Measurements from ENCODE around the gene LAMP2. TPM values are rescaled to one million over a fixed set of nuclear protein-coding genes. Genes with fewer than 3 reads are reported as not detected.

Gene LAMP2
- total and polyA plus RNA-seq, 10 of the 15 experiments (the other 5 are each of a cell fraction or from before 2014, with no cell fraction given), result 21.0 to 48.1 (median 27.3) TPM

DNA sequence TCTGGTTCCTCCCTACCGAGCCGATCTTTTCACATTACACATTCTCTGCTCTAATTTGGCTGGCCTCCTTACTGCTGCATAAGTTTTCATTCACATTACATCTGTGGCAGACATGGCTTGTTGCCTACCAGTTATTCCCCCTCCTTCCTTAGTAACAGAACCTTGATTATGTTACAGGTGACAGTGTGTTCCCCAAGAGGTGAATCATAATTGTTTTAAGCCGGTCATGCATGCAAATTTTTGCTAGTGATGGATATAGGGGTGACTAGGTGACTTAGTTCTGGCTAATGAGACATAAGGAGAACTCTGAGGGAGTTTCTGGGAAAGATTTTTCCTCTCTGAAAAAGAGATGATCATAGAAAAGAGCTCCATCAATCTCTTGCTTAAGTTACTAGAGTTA lies 8.4 kb upstream of the LAMP2 start:
- no peaks in the 10 kb centered on the region for H3K27me3 ChIP-seq (replicated peaks in 1 of 2; ENCODE audit: control insufficient read depth in 2 of 2, insufficient read depth in 2 of 2, low read length in 1 of 2)
- no peaks in the 10 kb centered on the region for H3K36me3 ChIP-seq (ENCODE audit: control insufficient read depth in 2 of 2, insufficient read depth in 2 of 2, low read length in 1 of 2)
- no peak overlapping the region for H3K4me2 ChIP-seq (ENCODE audit: control insufficient read depth, insufficient read depth)
- intact Hi-C loops (cut with micrococcal nuclease; ENCODE audit: unreplicated experiment) (loop anchor here (5.0 kb wide), 1 partner anchor 110 kb away; no protein-coding TSS in a partner anchor), in situ Hi-C loops (cut with MboI) (no loop called here)
- RAD21 ChIA-PET (ENCODE audit: unreplicated experiment), result interaction anchor here (0.7 kb wide), 1 partner anchor 159 kb away, joined by 4 read pairs; no protein-coding TSS in a partner anchor
- no peak for DNase-seq (ENCODE audit: low read depth, low spot score)
- SMC1A ChIA-PET (ENCODE audit: uncharacterized antibody, unreplicated experiment), result interaction anchor here (0.8 to 2.1 kb wide), 5 partner anchors 8 to 263 kb away, joined by 3 to 7 read pairs (median 4); no protein-coding TSS in a partner anchor
- TF ChIP-seq SMC3 (IDR thresholded peaks at IDR 0.05; ENCODE audit: borderline replicate concordance, low read length), result no peak
- TF ChIP-seq MEF2A (IDR thresholded peaks at IDR 0.05; ENCODE audit: insufficient read depth, low read depth, low read length), result no peak
- no peak for TF ChIP-seq KAT2A (conservative IDR thresholded peaks at IDR 0.05; ENCODE audit: control insufficient read depth, low read depth, low read length)
- no peak for TF ChIP-seq PAX8 (IDR thresholded peaks at IDR 0.05)
- TF ChIP-seq WRNIP1 (IDR thresholded peaks at IDR 0.05; ENCODE audit: borderline replicate concordance, low read depth, low read length), result no peak
- no peak for TF ChIP-seq MEF2B (IDR thresholded peaks at IDR 0.05; ENCODE audit: partially characterized antibody, poor library complexity, severe bottlenecking)
- TF ChIP-seq NRF1 (conservative IDR thresholded peaks at IDR 0.05; ENCODE audit: low read depth, low read length), result no peak
- no peak for TF ChIP-seq MTA2 (IDR thresholded peaks at IDR 0.05; ENCODE audit: low read depth)
- POLR2A ChIA-PET, result no interaction called here
- no peaks in the 10 kb centered on the region for H3K4me1 ChIP-seq (ENCODE audit: control insufficient read depth, insufficient read depth, low read length)
- no peaks in the 10 kb centered on the region for H3K9me3 ChIP-seq (replicated peaks; ENCODE audit: control insufficient read depth, insufficient read depth, low read length)
- no peak for ATAC-seq
- no peaks in the 10 kb centered on the region for H3K79me2 ChIP-seq (ENCODE audit: control insufficient read depth, insufficient read depth, low read length)
- 82% methylated on average over 3 of the region's 3 CpGs for WGBS (ENCODE audit: insufficient coverage, insufficient replicate concordance, low lambda C conversion rate, missing lambda C conversion rate)
- CTCF ChIA-PET, result interaction anchor here (0.9 to 1.4 kb wide), 6 partner anchors 18 to 297 kb away, joined by 3 read pairs; no protein-coding TSS in a partner anchor
- no peak overlapping the region for H3K27ac ChIP-seq (ENCODE audit: control insufficient read depth, insufficient read depth)
- H3K9ac ChIP-seq (ENCODE audit: control insufficient read depth, insufficient read depth, low read length), result no peak overlapping the region
- BruUV-seq (replicated peaks), result no TSS peak
- no peak overlapping the region for H2AFZ ChIP-seq (ENCODE audit: control insufficient read depth, low read depth, low read length)
- H3K4me3 ChIP-seq, result no peak overlapping the region
- FAIRE-seq, result no peak
- H4K20me1 ChIP-seq (ENCODE audit: control insufficient read depth, insufficient read depth), result no peaks in the 10 kb centered on the region

DNA sequence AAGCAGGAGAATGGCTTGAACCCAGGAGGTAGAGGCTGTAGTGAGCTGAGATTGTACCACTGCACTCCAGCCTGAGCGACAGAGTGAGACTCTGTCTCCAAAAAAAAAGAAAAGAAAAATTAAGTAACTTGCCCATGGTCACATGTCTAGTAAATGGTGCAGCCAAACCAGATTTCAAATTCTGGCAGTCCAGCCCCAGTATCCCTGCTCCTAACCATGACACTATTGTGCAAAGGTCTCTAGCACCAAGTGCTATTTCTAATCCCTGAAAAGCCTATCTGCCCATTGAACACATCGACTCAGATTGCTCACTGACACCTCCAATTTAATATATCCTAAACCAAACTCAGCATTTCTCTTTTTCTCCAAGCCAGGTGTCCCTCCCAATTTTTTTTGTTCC lies 7.6 kb upstream of the LAMP2 start:
- 21% methylated on average over 2 of the region's 2 CpGs for whole genome bisulfite sequencing (ENCODE audit: insufficient coverage, insufficient replicate concordance, low lambda C conversion rate, missing lambda C conversion rate)
- TF ChIP-seq IKZF2 (IDR thresholded peaks at IDR 0.05) (no peak), EZH2 (IDR thresholded peaks at IDR 0.05; ENCODE audit: borderline replicate concordance, control insufficient read depth, low read depth, low read length) (no peak), TARDBP (IDR thresholded peaks at IDR 0.05; ENCODE audit: borderline replicate concordance) (no peak), MTA3 (IDR thresholded peaks at IDR 0.05; ENCODE audit: borderline replicate concordance, low read length) (no peak), BCL11A (IDR thresholded peaks at IDR 0.05; ENCODE audit: low read depth, low read length) (no peak), GATAD2B (conservative IDR thresholded peaks at IDR 0.05; ENCODE audit: low read depth) (no peak), JUNB (IDR thresholded peaks at IDR 0.05) (no peak), ETV6 (conservative IDR thresholded peaks at IDR 0.05 in 1 of 2, IDR thresholded peaks at IDR 0.05 in 1 of 2; ENCODE audit: borderline replicate concordance in 1 of 2, low read depth in 1 of 2) (no peak), SP1 (IDR thresholded peaks at IDR 0.05; ENCODE audit: low read depth, low read length) (no peak), ZNF207 (IDR thresholded peaks at IDR 0.05; ENCODE audit: borderline replicate concordance) (no peak)

More for the DNA sequence above, 7.6 kb upstream of the LAMP2 start:
- ChIA-PET CTCF (interaction anchor here (1.3 to 3.0 kb wide), 3 partner anchors 17 to 113 kb away, joined by 3 to 13 read pairs (median 3); no protein-coding TSS in a partner anchor), SMC1A (ENCODE audit: uncharacterized antibody, unreplicated experiment) (interaction anchor here (0.8 to 2.1 kb wide), 4 partner anchors 9 to 158 kb away, joined by 3 to 7 read pairs (median 3); no protein-coding TSS in a partner anchor), RAD21 (ENCODE audit: unreplicated experiment) (no interaction called here), POLR2A (no interaction called here)
- H2AFZ ChIP-seq (ENCODE audit: control insufficient read depth, low read depth, low read length), result no peak overlapping the region
- H3K27me3 ChIP-seq (replicated peaks in 1 of 2; ENCODE audit: control insufficient read depth in 2 of 2, insufficient read depth in 2 of 2, low read length in 1 of 2), result no peaks in the 10 kb centered on the region
- in situ Hi-C loops (cut with MboI) (no loop called here), intact Hi-C loops (cut with micrococcal nuclease; ENCODE audit: unreplicated experiment) (loop anchor here (5.0 kb wide), 1 partner anchor 109 kb away; no protein-coding TSS in a partner anchor)
- no peak overlapping the region for H3K4me3 ChIP-seq
- FAIRE-seq, result no peak
- H3K4me1 ChIP-seq (ENCODE audit: control insufficient read depth, insufficient read depth, low read length), result no peaks in the 10 kb centered on the region
- H3K79me2 ChIP-seq (ENCODE audit: control insufficient read depth, insufficient read depth, low read length), result no peaks in the 10 kb centered on the region
- H3K4me2 ChIP-seq (ENCODE audit: control insufficient read depth, insufficient read depth), result no peak overlapping the region
- DNase-seq (ENCODE audit: low read depth, low spot score), result no peak
- no TSS peak for BruUV-seq (replicated peaks)
- no peaks in the 10 kb centered on the region for H3K9me3 ChIP-seq (replicated peaks; ENCODE audit: control insufficient read depth, insufficient read depth, low read length)
- no peak overlapping the region for H3K9ac ChIP-seq (ENCODE audit: control insufficient read depth, insufficient read depth, low read length)
- H3K27ac ChIP-seq (ENCODE audit: control insufficient read depth, insufficient read depth), result no peak overlapping the region
- no peaks in the 10 kb centered on the region for H4K20me1 ChIP-seq (ENCODE audit: control insufficient read depth, insufficient read depth)
- ATAC-seq, result no peak
- no peaks in the 10 kb centered on the region for H3K36me3 ChIP-seq (ENCODE audit: control insufficient read depth in 2 of 2, insufficient read depth in 2 of 2, low read length in 1 of 2)

Measured in GM12878 (cell line).